Jurkat, Clone E6-1 (cell line): ENCODE measurements around the gene OR1N1.

Source experiments
- DNase-seq: peaks from one replicate; pipeline ENCODE4 v3.0.0-alpha.2; 2011; ENCODE audit warnings: low read depth, low spot score
- H3K4me3 ChIP-seq: 2 replicates; pipeline ENCODE4 v1.5.1; 2011; ENCODE audit warnings: mild to moderate bottlenecking, low read length, control low read depth, moderate library complexity

OR1N1 gene

DNA sequence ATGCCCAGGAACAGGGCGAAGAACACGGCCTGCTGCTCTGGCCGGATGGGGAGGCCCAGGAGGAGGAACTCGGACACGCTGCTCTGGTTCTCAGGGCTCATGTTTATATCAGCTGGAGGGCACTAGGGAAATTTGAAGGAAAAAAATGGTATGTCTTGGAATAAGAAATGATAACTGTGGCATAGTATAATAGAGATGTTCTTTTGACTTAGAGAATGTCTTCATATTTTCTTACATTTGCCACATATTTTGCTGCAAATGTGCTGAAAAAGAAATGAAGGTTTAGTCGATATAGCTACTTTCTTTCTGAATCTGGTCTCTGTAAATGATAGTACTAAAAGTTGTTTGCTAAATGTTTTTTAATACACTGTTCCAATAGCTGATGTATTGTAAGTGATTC is 49.3 kb downstream of the OR1N1 start, which contains the start of gene OR1J1:
Gene OR1J1, minus strand, starts transcription at position 101 of the 400 bp plus-strand sequence. Its CDS starts 0 bp downstream, at position 101.
- no peak within 1 kb of the TSS for H3K4me3 ChIP-seq
- DNase-seq: no peak

DNA sequence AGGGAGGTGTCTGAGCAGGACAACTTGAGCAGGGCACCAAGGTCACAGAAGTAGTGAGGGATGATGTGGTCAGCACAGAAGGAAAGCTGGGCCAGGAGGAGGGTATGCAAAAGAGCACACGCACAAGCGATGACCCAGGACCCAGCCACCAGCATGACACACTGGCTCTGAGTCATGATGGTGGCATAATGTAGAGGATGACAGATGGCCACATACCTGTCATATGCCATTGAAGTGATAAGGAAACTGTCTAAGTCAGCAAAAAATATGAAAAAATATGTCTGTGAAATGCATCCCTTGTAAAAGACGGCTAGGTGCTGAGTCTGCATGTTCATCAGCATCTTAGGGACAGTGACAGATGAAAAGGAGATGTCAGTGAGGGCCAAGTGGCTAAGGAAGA is 49.7 kb downstream of the OR1N1 start:
- H3K4me3 ChIP-seq: no peak overlapping the region

More for the DNA sequence above, 49.7 kb downstream of the OR1N1 start:
- DNase-seq: no peak
